ENCODE measurements around the gene WSCD2.

- TF ChIP-seq CTCF (IDR thresholded peaks at IDR 0.05) (no peak), EP300 (IDR thresholded peaks at IDR 0.05) (no peak), POLR2A (IDR thresholded peaks at IDR 0.05) (no peak), POLR2AphosphoS5 (IDR thresholded peaks at IDR 0.05) (no peak)
Observed at GRCh38 chr12:108087900-108088299, 41.2 kb upstream of the WSCD2 start.
